Activated CD8-positive, alpha-beta T cell treated with anti-CD3 and anti-CD28 coated beads, Interleukin-2, amount 10 ng/mL, durations not matched to agents 7 days and 5 days (primary cell): ENCODE data around the gene FKRP. TPM values are rescaled to one million over a fixed set of nuclear protein-coding genes. Genes with fewer than 3 reads are reported as not detected.

Source experiments
- ATAC-seq: fragments of 150-1000 bp; cut with Tn5 transposase; one replicate; pipeline ENCODE4 v1.10.0; 2021; ENCODE audit warnings: moderate library complexity
- CTCF ChIA-PET: fragments of 350-600 bp; sonication (Branson Sonifier 250); formaldehyde crosslinking; loops from one replicate; lab custom pipeline; 2021; ENCODE audit warnings: antibody characterized with exemption; lab: Charles Lee
- POLR2A ChIA-PET: fragments of 350-600 bp; sonication (Branson Sonifier 250); formaldehyde crosslinking; loops from one replicate; lab custom pipeline; 2021; ENCODE audit warnings: antibody characterized with exemption; lab: Charles Lee
- DNase-seq: peaks from one replicate; pipeline ENCODE4 v3.0.0-alpha.2; 2020
- H3K27ac Mint-ChIP-seq: one replicate; pipeline ENCODE4 v1.8.0; 2021; ENCODE audit warnings: mild to moderate bottlenecking, mixed read lengths
- H3K27me3 Mint-ChIP-seq: one replicate; pipeline ENCODE4 v1.8.0; 2021; ENCODE audit warnings: low read depth, mixed read lengths
- H3K36me3 Mint-ChIP-seq: one replicate; pipeline ENCODE4 v1.8.0; 2021; ENCODE audit warnings: low read depth, mixed read lengths
- H3K4me1 Mint-ChIP-seq: one replicate; pipeline ENCODE4 v1.8.0; 2021; ENCODE audit warnings: low read depth, mixed read lengths
- H3K4me3 Mint-ChIP-seq: one replicate; pipeline ENCODE4 v1.8.0; 2021; ENCODE audit warnings: mild to moderate bottlenecking, mixed read lengths
- H3K9me3 Mint-ChIP-seq: one replicate; pipeline ENCODE4 v1.8.0; 2022; ENCODE audit warnings: mixed read lengths; ENCODE audit not compliant: insufficient read depth
- total RNA-seq, 2 experiments: library from RNA; stranded (reverse); gene quantifications; one replicate each; pipeline ENCODE4 v1.2.3, GENCODE V29; 2021

Gene FKRP
- total RNA-seq, 2 experiments from 2014 or later, result 15.3 to 18.4 TPM

- peaks cover 48% of the 10 kb centered on the region for H3K4me1 Mint-ChIP-seq
- no peaks in the 10 kb centered on the region for H3K27me3 Mint-ChIP-seq
- DNase-seq, result no peak
- CTCF ChIA-PET, result interaction anchor here (5.0 to 5.1 kb wide), 2 partner anchors 12 to 22 kb away, joined by 47 to 84 read pairs; partner anchors contain the start of gene PRKD2
- no peaks in the 10 kb centered on the region for H3K9me3 Mint-ChIP-seq
- no peak for ATAC-seq
- peaks cover 69% of the 10 kb centered on the region for H3K36me3 Mint-ChIP-seq
- H3K27ac Mint-ChIP-seq, result peak overlapping the region; percentile 30
- POLR2A ChIA-PET, result no interaction called here
- H3K4me3 Mint-ChIP-seq, result no peak overlapping the region
Measured at GRCh38 chr19:46726971-46727501, 18.8 kb upstream of the FKRP start.

DNA sequence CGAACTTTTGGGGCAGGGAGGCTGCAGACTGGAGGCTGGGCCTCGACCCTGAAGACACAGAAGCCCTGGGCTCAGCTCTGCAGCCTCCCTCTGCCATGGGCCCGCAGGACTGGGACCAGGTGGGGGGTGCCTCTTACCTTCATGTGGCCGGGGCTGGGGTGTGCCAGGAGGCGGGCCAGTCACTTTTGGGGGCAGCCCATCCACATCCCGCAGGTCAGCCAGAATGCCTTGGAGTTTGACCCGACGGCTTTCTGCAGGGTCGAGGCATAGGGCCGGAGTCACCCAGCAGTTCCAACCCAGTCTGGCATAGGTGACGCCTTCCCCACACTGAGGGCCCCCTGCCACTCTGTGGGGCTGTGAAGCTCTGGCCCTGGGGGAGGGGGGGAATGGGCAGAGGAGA, 18.1 kb upstream of the FKRP start:
- Mint-ChIP-seq H3K9me3 (no peaks in the 10 kb centered on the region), H3K4me1 (peaks cover 44% of the 10 kb centered on the region), H3K36me3 (peaks cover 65% of the 10 kb centered on the region), H3K4me3 (no peak overlapping the region), H3K27me3 (no peaks in the 10 kb centered on the region), H3K27ac (peak overlapping the region; percentile 60)
- DNase-seq, result no peak
- ChIA-PET CTCF (interaction anchor here (0.7 to 5.1 kb wide), 13 partner anchors 9 to 198 kb away, joined by 3 to 84 read pairs (median 7); partner anchors contain the start of genes DACT3, FKRP and PRKD2), POLR2A (interaction anchor here (0.9 to 1.3 kb wide), 3 partner anchors 14 to 24 kb away, joined by 3 to 4 read pairs (median 3); no protein-coding TSS in a partner anchor)
- no peak for ATAC-seq

GRCh38 chr19:46728208-46728607, 17.6 kb upstream of the FKRP start:
- ATAC-seq (no peak), DNase-seq (no peak)
- Mint-ChIP-seq H3K27me3 (no peaks in the 10 kb centered on the region), H3K4me3 (peak overlapping the region; percentile 25), H3K4me1 (peaks cover 39% of the 10 kb centered on the region), H3K9me3 (no peaks in the 10 kb centered on the region), H3K27ac (peak overlapping the region; percentile 75), H3K36me3 (peaks cover 65% of the 10 kb centered on the region)
- POLR2A ChIA-PET, result interaction anchor here (0.9 to 1.3 kb wide), 4 partner anchors 14 to 60 kb away, joined by 3 to 4 read pairs (median 3); partner anchors contain the start of gene SLC1A5
- CTCF ChIA-PET, result interaction anchor here (0.7 to 5.1 kb wide), 20 partner anchors 9 to 199 kb away, joined by 3 to 84 read pairs (median 6); partner anchors contain the start of genes DACT3, FKRP and PRKD2

DNA sequence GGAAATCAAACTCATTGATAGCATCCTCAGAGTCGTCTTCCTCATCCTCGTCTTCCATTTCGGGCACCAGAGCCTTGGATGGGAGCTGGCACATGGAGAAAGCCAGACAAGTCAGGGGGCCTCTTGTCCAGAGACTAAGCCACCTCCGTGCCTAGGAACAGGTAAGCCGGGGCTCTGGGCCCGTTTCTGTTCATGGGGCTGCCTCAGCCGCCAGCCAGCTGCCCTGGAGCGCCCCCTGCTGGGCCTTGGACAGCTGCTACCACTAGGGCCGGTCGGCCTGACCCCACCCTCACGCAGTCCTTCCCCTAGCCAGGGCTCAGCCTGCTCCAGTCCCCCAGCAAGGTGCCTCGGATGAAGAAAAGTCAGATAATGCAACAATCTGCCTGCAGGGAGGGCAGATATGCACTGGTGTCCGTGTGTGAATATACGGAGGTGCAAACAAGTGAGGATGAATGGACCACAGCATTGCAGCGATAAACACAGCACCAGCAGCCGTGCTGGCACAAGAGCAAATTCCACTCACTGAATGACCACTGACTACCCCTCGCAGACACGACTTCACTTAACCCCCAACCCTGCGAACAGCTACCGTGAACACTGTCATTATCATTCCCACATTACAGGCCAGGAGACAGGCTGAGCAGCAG, 17.0 kb upstream of the FKRP start:
- Mint-ChIP-seq H3K4me1 (peaks cover 33% of the 10 kb centered on the region), H3K27ac (peak overlapping the region; percentile 75), H3K27me3 (no peaks in the 10 kb centered on the region), H3K36me3 (peaks cover 66% of the 10 kb centered on the region), H3K9me3 (no peaks in the 10 kb centered on the region), H3K4me3 (peak overlapping the region; percentile 25)
- ATAC-seq, result peak; percentile 86
- peak; percentile 87 for DNase-seq
- ChIA-PET CTCF (interaction anchor here (0.7 to 5.1 kb wide), 20 partner anchors 8 to 200 kb away, joined by 3 to 84 read pairs (median 6); partner anchors contain the start of genes DACT3, FKRP and PRKD2), POLR2A (interaction anchor here (0.8 to 1.3 kb wide), 6 partner anchors 11 to 60 kb away, joined by 3 to 4 read pairs (median 4); partner anchors contain the start of gene SLC1A5)

GRCh38 chr19:46729696-46730095, 16.2 kb upstream of the FKRP start:
- peaks cover 25% of the 10 kb centered on the region for H3K4me1 Mint-ChIP-seq
- no peak overlapping the region for H3K4me3 Mint-ChIP-seq
- ChIA-PET POLR2A (interaction anchor here (1.0 to 1.1 kb wide), 2 partner anchors 12 to 14 kb away, joined by 3 to 4 read pairs; no protein-coding TSS in a partner anchor), CTCF (interaction anchor here (1.3 to 5.1 kb wide), 12 partner anchors 11 to 200 kb away, joined by 3 to 84 read pairs (median 10); partner anchors contain the start of genes DACT3, FKRP and PRKD2)
- no peak for ATAC-seq
- DNase-seq, result no peak
- H3K9me3 Mint-ChIP-seq, result no peaks in the 10 kb centered on the region
- no peaks in the 10 kb centered on the region for H3K27me3 Mint-ChIP-seq
- no peak overlapping the region for H3K27ac Mint-ChIP-seq
- H3K36me3 Mint-ChIP-seq, result peaks cover 66% of the 10 kb centered on the region

GRCh38 chr19:46730187-46730586, 15.7 kb upstream of the FKRP start:
- peaks cover 63% of the 10 kb centered on the region for H3K36me3 Mint-ChIP-seq
- no peaks in the 10 kb centered on the region for H3K27me3 Mint-ChIP-seq
- ATAC-seq, result no peak
- DNase-seq, result no peak
- H3K27ac Mint-ChIP-seq, result no peak overlapping the region
- ChIA-PET POLR2A (interaction anchor here (1.0 to 1.4 kb wide), 2 partner anchors 14 to 15 kb away, joined by 3 read pairs; no protein-coding TSS in a partner anchor), CTCF (interaction anchor here (1.0 to 5.1 kb wide), 6 partner anchors 13 to 90 kb away, joined by 3 to 84 read pairs (median 26); partner anchors contain the start of genes DACT3, FKRP and PRKD2)
- H3K9me3 Mint-ChIP-seq, result no peaks in the 10 kb centered on the region
- H3K4me3 Mint-ChIP-seq, result no peak overlapping the region
- peaks cover 25% of the 10 kb centered on the region for H3K4me1 Mint-ChIP-seq

- ChIA-PET POLR2A (interaction anchor here (1.0 to 1.4 kb wide), 2 partner anchors 15 kb away, joined by 3 read pairs; no protein-coding TSS in a partner anchor), CTCF (interaction anchor here (1.0 to 5.1 kb wide), 5 partner anchors 13 to 91 kb away, joined by 3 to 84 read pairs (median 28); partner anchors contain the start of genes DACT3, FKRP and PRKD2)
- Mint-ChIP-seq H3K4me3 (no peak overlapping the region), H3K27ac (peak overlapping the region; percentile 58), H3K4me1 (peaks cover 25% of the 10 kb centered on the region), H3K36me3 (peaks cover 62% of the 10 kb centered on the region), H3K27me3 (no peaks in the 10 kb centered on the region), H3K9me3 (no peaks in the 10 kb centered on the region)
- DNase-seq (no peak), ATAC-seq (no peak)
Measured at GRCh38 chr19:46730595-46730994, 15.3 kb upstream of the FKRP start.

DNA sequence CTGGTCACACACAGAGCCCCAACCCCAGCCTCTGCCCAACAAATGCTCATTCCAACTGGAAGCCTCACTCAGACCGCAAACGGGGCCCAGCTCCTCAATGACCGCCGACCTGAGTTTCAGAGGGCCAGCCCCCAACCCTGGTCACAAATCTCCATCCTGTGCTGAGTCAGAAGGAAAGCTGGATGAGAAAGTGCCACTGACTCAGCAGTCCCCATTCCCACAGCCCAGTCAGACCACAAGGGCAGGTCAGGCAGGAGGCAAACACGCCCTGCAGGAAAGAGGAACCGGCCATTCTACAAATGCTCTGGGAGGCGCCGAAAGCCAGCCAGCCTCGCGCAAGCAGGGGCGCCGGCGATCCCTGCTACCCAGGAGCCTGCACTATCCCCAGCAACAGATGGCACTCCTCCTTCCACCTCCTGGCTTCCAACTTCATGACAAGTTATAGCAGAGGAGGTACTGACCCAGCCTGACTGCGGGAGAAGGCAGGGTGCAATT, 14.8 kb upstream of the FKRP start:
- Mint-ChIP-seq H3K27me3 (no peaks in the 10 kb centered on the region), H3K36me3 (peaks cover 58% of the 10 kb centered on the region), H3K4me3 (no peak overlapping the region), H3K9me3 (no peaks in the 10 kb centered on the region), H3K27ac (peak overlapping the region; percentile 58), H3K4me1 (peaks cover 25% of the 10 kb centered on the region)
- ChIA-PET POLR2A (interaction anchor here (0.6 to 1.4 kb wide), 2 partner anchors 14 to 27 kb away, joined by 3 read pairs; no protein-coding TSS in a partner anchor), CTCF (interaction anchor here (1.0 to 5.1 kb wide), 6 partner anchors 12 to 91 kb away, joined by 3 to 84 read pairs (median 26); partner anchors contain the start of genes DACT3, FKRP and PRKD2)
- ATAC-seq, result no peak
- no peak for DNase-seq

DNA sequence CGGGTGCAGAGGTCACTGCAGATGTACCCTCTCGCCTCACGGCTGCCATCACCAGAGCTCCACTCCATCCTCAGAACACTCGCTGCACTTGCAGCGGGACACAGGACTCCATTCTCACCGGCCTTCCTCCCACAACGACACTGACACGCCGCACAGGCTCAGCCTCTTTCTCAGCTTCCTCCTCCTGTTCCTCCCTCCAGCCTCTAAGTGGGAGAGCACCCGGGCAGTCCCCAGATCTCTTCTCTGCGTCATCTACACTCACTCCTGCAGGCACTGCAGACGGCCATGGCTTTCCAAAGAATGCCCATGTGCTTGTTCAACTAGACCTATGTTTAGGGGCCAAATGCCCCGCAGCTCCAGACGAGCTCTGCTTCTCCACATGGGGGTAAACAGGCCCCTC, 14.3 kb upstream of the FKRP start:
- POLR2A ChIA-PET, result interaction anchor here (0.6 to 1.4 kb wide), 2 partner anchors 14 to 27 kb away, joined by 3 read pairs; no protein-coding TSS in a partner anchor
- H3K4me3 Mint-ChIP-seq, result no peak overlapping the region

GRCh38 chr19:46732172-46732938, 13.5 kb upstream of the FKRP start:
- Mint-ChIP-seq H3K9me3 (no peaks in the 10 kb centered on the region), H3K27me3 (no peaks in the 10 kb centered on the region), H3K4me1 (peaks cover 25% of the 10 kb centered on the region), H3K36me3 (peaks cover 55% of the 10 kb centered on the region), H3K4me3 (no peak overlapping the region), H3K27ac (peak overlapping the region; percentile 58)
- DNase-seq (no peak), ATAC-seq (no peak)
- CTCF ChIA-PET, result interaction anchor here (1.3 to 5.1 kb wide), 4 partner anchors 11 to 70 kb away, joined by 4 to 47 read pairs (median 26); partner anchors contain the start of genes DACT3, FKRP and PRKD2
- POLR2A ChIA-PET, result no interaction called here

More for the DNA sequence above, 14.3 kb upstream of the FKRP start:
- H3K36me3 Mint-ChIP-seq, result peaks cover 55% of the 10 kb centered on the region
- no peaks in the 10 kb centered on the region for H3K9me3 Mint-ChIP-seq
- DNase-seq (no peak), ATAC-seq (no peak)
- H3K27ac Mint-ChIP-seq, result peak overlapping the region; percentile 58
- H3K4me1 Mint-ChIP-seq, result peaks cover 25% of the 10 kb centered on the region
- CTCF ChIA-PET, result interaction anchor here (1.3 to 5.1 kb wide), 5 partner anchors 12 to 69 kb away, joined by 4 to 84 read pairs (median 28); partner anchors contain the start of genes DACT3, FKRP and PRKD2
- no peaks in the 10 kb centered on the region for H3K27me3 Mint-ChIP-seq
